Ovary (tissue), 10 donors: ENCODE measurements around the gene ZNF689. TPM values are rescaled to one million over a fixed set of nuclear protein-coding genes. Genes with fewer than 3 reads are reported as not detected.
A peak's percentile ranks its signal among the peaks of the same experiment; 100 is the strongest.

Source experiments
- DNase-seq, 5 donors: peaks; one replicate each; pipeline ENCODE4 v3.0.0-alpha.2; 2019 to 2020
- H3K27ac ChIP-seq, 2 donors: fragments of 200-600 bp; one replicate each; pipeline versions ENCODE4 v1.5.1 to v1.8.0; 2019 to 2022
- H3K27me3 ChIP-seq: fragments of 200-600 bp; one replicate; pipeline ENCODE4 v1.8.0; 2022
- H3K36me3 ChIP-seq: fragments of 200-600 bp; sonication (generic); one replicate; pipeline ENCODE4 v1.5.1; 2019
- H3K4me1 ChIP-seq: one replicate; pipeline ENCODE4 v1.8.1; 2013; ENCODE audit warnings: mild to moderate bottlenecking, moderate library complexity; ENCODE audit not compliant: insufficient read depth
- H3K4me3 ChIP-seq: fragments of 200-600 bp; sonication (generic); one replicate; pipeline ENCODE4 v1.5.1; 2017
- H3K9me3 ChIP-seq, 2 donors: fragments of 200-600 bp in 1 of 2; sonication (generic) in 1 of 2; one replicate each; pipeline versions ENCODE4 v1.5.1 to v1.8.1; 2013 to 2019; ENCODE audit warnings: mild to moderate bottlenecking in 1 of 2, moderate library complexity in 1 of 2
- EP300 ChIP-seq: sonication (generic); formaldehyde crosslinking; IDR thresholded peaks from one replicate; pipeline ENCODE4 v1.6.1; 2017; ENCODE audit warnings: antibody characterized with exemption
- POLR2A ChIP-seq: fragments of 450-650 bp; IDR thresholded peaks from one replicate; pipeline ENCODE4 v1.6.1; 2017; ENCODE audit warnings: antibody characterized with exemption, mild to moderate bottlenecking, moderate library complexity
- WGBS, 3 donors: extraction: QIAGEN DNeasy Blood & Tissue Kit in 1 of 3; methylation state at CpG; one replicate each; pipeline versions ENCODE4 v1.1.5 to v1.1.7; 2013 to 2017; 5-methylcytosine and 5-hydroxymethylcytosine counted together
- intact Hi-C, 4 donors: fragments of 100-400 bp; cut with DNase I; formaldehyde crosslinking; loops; one replicate each; pipeline versions ENCODE4 v1.11.0 to v1.15.1; 2022 to 2023
- long read RNA-seq, 3 donors: library from polyadenylated mRNA in 2 of 3; unstranded in 2 of 3; transcript quantifications; one replicate each; pipeline ENCODE4 v2.0.0 and lab custom pipeline, GENCODE V29; 2021 to 2026
- polyA plus RNA-seq, 2 donors: library from polyadenylated mRNA; stranded (reverse); fragments of 200-250 nt in 1 of 2; fragments of 350-450 nt in 1 of 2; fragmentation: Illumina TruSeq in 1 of 2; extraction: RNeasy Lipid Tissue Mini Kit (QIAGEN cat#74804) in 1 of 2; gene quantifications; one replicate each; pipeline ENCODE4 v1.2.3, GENCODE V29; 2013 to 2014
- total RNA-seq, 7 donors: library from RNA; depleted of rRNA in 2 of 7; stranded (reverse); fragments of >200 nt in 2 of 7; fragmentation: NEBNext Ultra II Directional in 3 of 7; extraction: Animal tissue kit (Norgen Biotek cat#: 25700) in 3 of 7; gene quantifications; one replicate each; pipeline versions ENCODE4 v1.1.0 to v1.2.4, GENCODE V29; 2016 to 2023
- TF ChIP-seq, protein P1 (sequence below), 3 donors: fragments of 450-650 bp in 2 of 3; fragments of 200-600 bp in 1 of 3; IDR thresholded peaks; one replicate each; pipeline versions ENCODE4 v1.5.1 to v1.8.0; 2016 to 2022; ENCODE audit warnings: antibody characterized with exemption in 3 of 3, mild to moderate bottlenecking in 1 of 3
- donor health status: DM: no; HTN: no; CAD: no; lungs with moderate emphysema.
- donor health status: DM: no; HTN: no; CAD: no.
- donor health status: Bipolar disorder and iron deficiency.
- donor health status: DM: yes; HTN: yes; CAD: no.
- donor health status: DM: no; HTN: no; CAD: no.
- donor health status: DM: yes; HTN: yes; CAD: no.

Gene ZNF689
- total RNA-seq (10 to 100 TPM in 5 of 7 donors, 1 to 10 TPM in 2; 6.2 to 13.2 (median 11.6) TPM), polyA plus RNA-seq (1 to 10 TPM; 6.9 to 8.8 TPM)
- long read RNA-seq, donor 1, transcript ZNF689-201 (3 exons, 3,547 nt), result major isoform, 17 of 25 reads
- long read RNA-seq, donor 1, partial matches to known transcripts, result 1 of 25 reads
- long read RNA-seq, donor 1, other reads (novel, unspliced or antisense), result 7 of 25 reads
- long read RNA-seq, donor 2, transcript ZNF689-201 (3 exons, 3,547 nt), result major isoform, 12 of 18 reads
- long read RNA-seq, donor 2, partial matches to known transcripts, result 5 of 18 reads
- long read RNA-seq, donor 2, other reads (novel, unspliced or antisense), result 0 of 18 reads
- long read RNA-seq, donor 3, transcript ZNF689-201 (3 exons, 3,547 nt), result major isoform, 17 of 29 reads
- long read RNA-seq, donor 3, partial matches to known transcripts, result 0 of 29 reads
- long read RNA-seq, donor 3, other reads (novel, unspliced or antisense), result 12 of 29 reads

DNA sequence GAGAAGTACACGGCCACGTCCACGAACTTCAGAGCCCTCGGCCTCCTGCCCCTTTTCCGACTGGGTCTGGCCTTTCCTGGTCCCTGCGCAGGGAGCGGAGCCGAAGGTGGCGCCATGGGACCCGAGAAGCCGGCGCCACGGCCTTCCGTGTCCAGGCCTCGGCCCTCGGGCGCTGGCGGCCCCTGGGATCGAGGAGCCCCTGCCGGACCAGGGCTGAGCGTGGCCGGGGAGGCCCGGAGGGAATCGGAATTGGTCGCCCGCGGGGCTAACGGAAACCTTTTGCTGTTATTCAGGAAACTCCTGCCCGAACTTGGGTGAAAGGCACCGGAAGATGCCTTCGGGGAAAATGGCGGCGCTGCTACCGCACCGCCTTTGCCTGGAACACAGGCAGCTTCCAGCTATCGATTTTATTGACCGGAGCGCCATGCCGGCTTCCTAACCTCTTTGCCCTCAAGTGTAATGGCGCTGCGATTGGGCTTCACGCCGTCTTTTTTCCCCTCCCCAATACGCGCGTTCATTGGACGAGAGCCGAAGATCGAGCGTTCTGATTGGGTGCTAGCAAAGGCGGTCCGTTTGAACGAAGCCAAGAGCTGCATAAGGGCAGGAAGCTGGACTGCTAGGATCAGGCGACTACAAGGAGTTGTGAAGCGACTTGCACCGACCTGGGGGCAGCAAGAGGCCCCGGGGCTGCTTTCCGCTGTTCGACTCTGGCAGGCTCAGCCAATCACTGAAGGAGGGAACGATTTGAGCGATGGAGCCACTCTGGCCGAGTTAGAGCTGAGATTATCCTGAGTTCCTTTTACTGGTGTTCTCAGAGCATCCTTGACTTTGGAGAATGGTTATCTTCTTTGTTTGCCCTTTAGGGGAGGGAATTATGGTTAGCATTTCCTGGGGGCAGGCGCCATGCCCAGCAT lies at the start of gene ZNF689:
TSS of gene ZNF689 (minus strand) at position 464 of the 914 bp plus-strand sequence. CDS start at position 116, 348 bp downstream.
- WGBS, 3 donors, result 0 to 1% (median 0%) methylated on average over 49 to 63 of the region's 63 CpGs

DNA sequence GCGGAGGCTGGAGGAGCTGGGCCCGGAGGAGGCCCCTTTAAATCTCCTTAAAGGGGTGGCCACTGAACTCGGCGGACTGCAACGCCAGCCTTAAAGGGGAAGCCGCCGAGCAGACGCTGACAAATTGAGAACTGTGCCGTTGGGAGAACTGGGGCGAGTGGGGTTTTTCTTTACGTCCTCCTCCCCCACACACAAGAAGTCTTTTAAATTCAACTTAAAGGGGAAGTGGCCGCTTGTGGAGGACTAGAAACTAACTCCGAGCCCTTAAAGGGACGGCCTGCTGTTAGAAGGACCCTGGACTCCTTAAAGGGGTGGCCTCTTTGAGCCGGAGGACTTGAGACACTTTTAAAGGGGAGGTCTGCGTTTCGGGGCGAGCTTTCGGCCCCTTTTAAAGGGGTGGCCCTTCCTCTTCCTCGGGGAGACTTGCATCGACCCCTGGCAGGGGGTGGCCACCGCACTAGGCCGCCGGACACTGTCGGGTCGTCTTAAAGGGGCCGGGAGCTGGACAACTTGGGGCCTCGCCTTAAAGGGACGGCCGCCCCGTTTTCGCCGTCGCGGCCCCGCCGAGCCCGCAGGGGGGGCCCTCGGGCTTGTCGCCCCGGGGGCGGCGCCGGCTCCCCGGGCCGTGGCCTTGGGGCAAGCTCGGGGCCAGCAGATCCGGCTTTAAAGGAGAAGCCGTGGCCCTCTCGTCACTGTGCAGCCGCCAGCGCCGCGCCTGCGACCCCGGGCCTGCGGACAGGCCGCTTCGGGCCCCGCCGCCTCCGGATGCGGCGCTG lies 48.7 kb upstream of the ZNF689 start:
- peaks cover 11% of the 10 kb centered on the region for H3K4me1 ChIP-seq
- no peaks in the 10 kb centered on the region for H3K27me3 ChIP-seq
- H3K9me3 ChIP-seq, result no peaks in the 10 kb centered on the region
- intact Hi-C loops, result loop anchor here in 1 of 4 donors (5.0 to 10.0 kb wide), 3 partner anchors 38 to 284 kb away; partner anchors contain the start of genes MYL11, SRCAP, TBC1D10B and ZNF785
- WGBS, 3 donors, result 0 to 1% (median 0%) methylated on average over 35 to 64 of the region's 64 CpGs
- no peaks in the 10 kb centered on the region for H3K36me3 ChIP-seq
- peak; percentile 85 to 89 (median 87) for DNase-seq
- peak overlapping the region; percentile 70 for H3K4me3 ChIP-seq
- H3K27ac ChIP-seq, result peak overlapping the region; percentile 97 to 100
- TF ChIP-seq POLR2A (no peak), EP300 (no peak)
- TF ChIP-seq, protein P1, sequence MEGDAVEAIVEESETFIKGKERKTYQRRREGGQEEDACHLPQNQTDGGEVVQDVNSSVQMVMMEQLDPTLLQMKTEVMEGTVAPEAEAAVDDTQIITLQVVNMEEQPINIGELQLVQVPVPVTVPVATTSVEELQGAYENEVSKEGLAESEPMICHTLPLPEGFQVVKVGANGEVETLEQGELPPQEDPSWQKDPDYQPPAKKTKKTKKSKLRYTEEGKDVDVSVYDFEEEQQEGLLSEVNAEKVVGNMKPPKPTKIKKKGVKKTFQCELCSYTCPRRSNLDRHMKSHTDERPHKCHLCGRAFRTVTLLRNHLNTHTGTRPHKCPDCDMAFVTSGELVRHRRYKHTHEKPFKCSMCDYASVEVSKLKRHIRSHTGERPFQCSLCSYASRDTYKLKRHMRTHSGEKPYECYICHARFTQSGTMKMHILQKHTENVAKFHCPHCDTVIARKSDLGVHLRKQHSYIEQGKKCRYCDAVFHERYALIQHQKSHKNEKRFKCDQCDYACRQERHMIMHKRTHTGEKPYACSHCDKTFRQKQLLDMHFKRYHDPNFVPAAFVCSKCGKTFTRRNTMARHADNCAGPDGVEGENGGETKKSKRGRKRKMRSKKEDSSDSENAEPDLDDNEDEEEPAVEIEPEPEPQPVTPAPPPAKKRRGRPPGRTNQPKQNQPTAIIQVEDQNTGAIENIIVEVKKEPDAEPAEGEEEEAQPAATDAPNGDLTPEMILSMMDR (IDR thresholded peaks at IDR 0.05), result peak in 1 of 3 donors; percentile 18

More for the DNA sequence above, at the start of gene ZNF689:
- intact Hi-C loops, result no loop called here
- TF ChIP-seq, protein P1 (IDR thresholded peaks at IDR 0.05), result peak in 1 of 3 donors; percentile 11
- peak; percentile 38 for TF ChIP-seq POLR2A
- no peak for TF ChIP-seq EP300
- Histone ChIP-seq H3K4me1 (peaks cover 5% of the 10 kb centered on the region), H3K4me3 (peak within 1 kb of the TSS; percentile 79), H3K27me3 (no peaks in the 10 kb centered on the region), H3K27ac (peak within 1 kb of the TSS; percentile 69 to 92), H3K36me3 (no peaks in the 10 kb centered on the region), H3K9me3 (no peaks in the 10 kb centered on the region)
- peak; percentile 93 to 98 (median 96) for DNase-seq

DNA sequence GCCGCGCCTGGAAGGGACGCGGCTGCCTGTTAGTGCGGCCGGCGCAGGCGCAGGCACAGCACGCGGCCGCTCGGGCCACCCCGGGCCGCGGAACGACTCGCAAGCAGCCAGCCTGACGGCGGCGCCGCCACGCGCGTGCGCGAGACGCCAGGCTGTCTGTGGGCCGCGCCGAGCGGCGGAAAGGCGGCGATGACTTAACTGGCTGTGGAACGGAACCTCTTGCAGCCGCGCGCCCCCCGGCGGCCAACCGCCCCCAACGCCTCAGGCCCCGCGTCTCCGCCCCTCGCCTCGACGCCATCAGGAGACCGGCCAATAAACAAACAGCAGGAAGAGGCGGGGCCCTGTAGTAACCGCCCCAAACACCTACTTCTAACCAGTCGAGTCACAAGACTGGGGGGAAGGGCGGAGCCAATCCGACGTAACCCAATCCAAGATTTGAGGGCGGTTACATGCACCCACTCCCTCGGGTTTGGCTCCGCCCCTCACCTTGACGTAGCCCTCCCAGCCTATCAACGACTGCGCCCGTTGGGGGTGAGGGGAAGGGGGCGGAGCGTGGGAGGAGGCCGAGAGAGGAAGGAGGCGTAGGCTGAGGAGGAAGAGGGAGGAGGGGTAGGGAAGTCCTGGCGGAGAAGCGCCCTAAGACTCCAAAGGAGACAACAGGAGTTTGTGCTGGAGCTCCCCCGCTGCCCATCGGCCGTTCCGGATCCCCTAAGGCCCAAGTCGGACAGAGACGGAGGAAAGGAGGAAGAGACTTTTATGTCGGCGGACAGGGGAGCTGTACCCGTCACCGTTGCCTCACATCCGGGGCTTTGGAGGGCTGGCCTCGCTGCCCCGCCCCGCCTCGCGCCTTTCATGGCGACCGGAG lies 47.9 kb upstream of the ZNF689 start, which contains the start of gene FBRS:
TSS of gene FBRS (plus strand) at position 566 of the 865 bp plus-strand sequence. CDS start 1,088 bp downstream, outside the sequence.
- Histone ChIP-seq H3K4me3 (peak within 1 kb of the TSS; percentile 70), H3K27ac (peak within 1 kb of the TSS; percentile 97 to 100), H3K4me1 (peaks cover 11% of the 10 kb centered on the region), H3K27me3 (no peaks in the 10 kb centered on the region), H3K36me3 (no peaks in the 10 kb centered on the region), H3K9me3 (no peaks in the 10 kb centered on the region)
- peak; percentile 99 for TF ChIP-seq POLR2A
- TF ChIP-seq, protein P1 (IDR thresholded peaks at IDR 0.05), result peak; percentile 89 to 98 (median 92)
- peak; percentile 78 for TF ChIP-seq EP300
- WGBS, 3 donors, result 0% methylated on average over 74 to 86 of the region's 86 CpGs
- peak; percentile 100 for DNase-seq
- intact Hi-C loops, result loop anchor here in 1 of 4 donors (5.0 to 10.0 kb wide), 3 partner anchors 39 to 283 kb away; partner anchors contain the start of genes MYL11, SRCAP, TBC1D10B and ZNF785
